HG02938 (cell line): ENCODE results near the gene IRAG1.
"Not testable (repeated sequence)": the region's sequence is repeated elsewhere in the genome, so short reads cannot be mapped to it uniquely, and the experiment has no call there.

Experiments used
- ATAC-seq: cut with Tn5 transposase; IDR thresholded peaks from one replicate; pipeline ENCODE4 v1.9.1; 2021; ENCODE audit warnings: mild to moderate bottlenecking, moderate library complexity; ENCODE audit not compliant: unreplicated experiment

The IRAG1 gene

GRCh38 chr11:10708131-10708530 lies 14.6 kb upstream of the IRAG1 start:
- no peak for ATAC-seq

- ATAC-seq: no peak
Observed at GRCh38 chr11:10701982-10702381, 8.4 kb upstream of the IRAG1 start.

DNA sequence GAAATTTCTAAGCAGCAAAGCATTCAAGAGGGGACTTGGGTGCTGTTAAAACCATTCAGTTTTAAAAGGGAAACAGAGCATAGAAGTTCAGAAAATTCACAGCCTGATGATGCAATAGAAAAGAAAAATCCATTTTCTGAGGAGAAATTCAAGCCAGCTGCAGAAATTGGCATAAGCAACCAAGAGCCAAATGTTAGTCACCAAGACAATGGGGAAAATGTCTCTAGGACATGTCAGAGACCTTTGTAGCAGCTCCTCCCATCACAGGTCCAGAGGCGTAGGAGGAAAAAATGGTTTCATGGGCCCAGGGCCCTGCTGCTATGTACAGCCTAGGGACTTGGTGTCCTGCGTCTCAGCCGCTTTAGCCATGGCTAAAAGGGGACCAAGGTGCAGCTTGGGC lies 5.5 kb upstream of the IRAG1 start:
- no peak for ATAC-seq

DNA sequence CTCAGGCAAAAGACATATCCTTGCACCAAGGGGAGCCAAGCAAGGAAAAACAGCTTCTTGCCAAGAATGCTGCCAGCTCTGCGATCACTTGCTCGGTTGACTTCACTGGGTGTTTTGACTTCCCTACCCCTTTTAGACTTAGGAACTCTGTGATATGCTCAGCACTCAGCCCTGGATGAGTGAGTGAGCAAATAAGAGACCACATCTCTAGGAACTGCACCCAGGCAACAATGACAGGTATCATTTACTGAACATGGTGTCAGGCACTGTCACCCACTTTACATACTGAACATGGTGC lies 3.7 kb upstream of the IRAG1 start:
- ATAC-seq: no peak

- ATAC-seq: no peak
Observed at GRCh38 chr11:10696468-10697322, 3.1 kb upstream of the IRAG1 start.

- ATAC-seq: no peak
Observed at GRCh38 chr11:10695833-10696232, 2.3 kb upstream of the IRAG1 start.

- ATAC-seq: no peak
Observed at GRCh38 chr11:10694486-10695239, 1.1 kb upstream of the IRAG1 start.

DNA sequence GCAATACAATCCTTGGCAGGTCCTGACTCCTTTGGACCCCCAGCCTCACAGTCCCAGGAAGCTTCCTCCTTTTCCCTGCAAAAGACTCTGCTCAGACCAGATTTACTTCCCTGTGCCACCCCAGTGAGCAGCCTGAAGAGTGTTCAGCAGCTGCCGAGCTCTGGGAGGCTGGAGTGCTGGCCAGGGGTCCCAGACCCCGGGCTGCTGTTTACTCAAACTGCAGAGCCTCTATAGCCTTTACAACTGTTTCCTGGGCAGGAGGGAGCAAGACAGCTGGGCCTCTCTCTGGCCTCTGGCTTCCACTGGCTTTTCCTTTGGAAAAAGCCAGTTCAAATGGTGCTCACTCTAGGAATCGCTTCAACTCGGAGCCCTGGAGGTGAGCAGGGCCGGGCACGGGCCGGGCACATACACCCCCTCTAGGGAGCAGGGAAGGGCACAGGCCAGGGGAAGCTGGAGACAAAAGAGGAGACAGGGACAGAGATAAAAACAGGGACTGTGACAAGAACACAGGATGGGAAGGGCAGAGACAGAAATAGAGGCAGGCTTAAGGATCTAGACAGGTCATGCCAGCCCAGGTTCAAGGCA lies 932 bp downstream of the IRAG1 start:
- no peak for ATAC-seq

DNA sequence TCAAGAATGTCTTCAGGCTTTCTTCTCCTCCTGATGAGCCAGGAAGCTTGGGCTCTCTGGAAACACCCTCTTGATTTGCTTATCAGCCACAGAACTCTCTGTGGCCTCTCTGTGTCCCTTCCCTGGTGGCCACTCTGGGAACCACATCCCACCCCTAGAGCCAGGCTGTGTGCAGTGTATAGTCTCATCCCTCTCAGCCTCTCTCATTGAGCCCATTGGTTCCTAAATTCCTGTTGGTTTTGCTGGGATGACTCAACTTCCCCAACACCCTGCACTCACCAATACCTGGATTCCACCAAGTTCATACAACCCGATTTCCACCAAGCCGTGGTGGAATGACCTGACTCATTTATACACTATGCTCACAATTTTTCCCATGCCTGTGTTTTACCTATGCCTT lies 5.2 kb downstream of the IRAG1 start:
- no peak for ATAC-seq

DNA sequence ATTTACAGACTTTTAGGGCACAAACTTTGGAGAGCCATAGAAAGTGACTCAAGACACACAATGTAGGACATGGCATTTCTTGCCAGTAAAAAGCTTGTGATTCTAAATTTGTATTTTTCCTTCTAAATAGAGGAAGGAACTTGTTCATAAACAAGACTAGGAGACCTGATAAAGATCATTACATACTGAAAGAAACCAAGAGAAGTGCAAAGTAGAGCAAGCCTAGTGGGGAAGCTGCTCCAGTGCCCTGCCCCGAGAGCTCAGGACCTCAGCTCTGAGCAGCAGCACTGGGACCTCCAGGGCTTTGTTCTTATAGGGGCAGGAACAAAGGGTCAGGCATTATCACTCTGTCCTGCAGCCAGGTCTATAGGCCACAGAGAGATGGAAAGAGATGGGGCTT lies 7.2 kb downstream of the IRAG1 start:
- no peak for ATAC-seq

GRCh38 chr11:10683429-10683828 lies 10.1 kb downstream of the IRAG1 start:
- ATAC-seq: no peak

GRCh38 chr11:10680956-10681487 lies 12.5 kb downstream of the IRAG1 start:
- no peak for ATAC-seq

DNA sequence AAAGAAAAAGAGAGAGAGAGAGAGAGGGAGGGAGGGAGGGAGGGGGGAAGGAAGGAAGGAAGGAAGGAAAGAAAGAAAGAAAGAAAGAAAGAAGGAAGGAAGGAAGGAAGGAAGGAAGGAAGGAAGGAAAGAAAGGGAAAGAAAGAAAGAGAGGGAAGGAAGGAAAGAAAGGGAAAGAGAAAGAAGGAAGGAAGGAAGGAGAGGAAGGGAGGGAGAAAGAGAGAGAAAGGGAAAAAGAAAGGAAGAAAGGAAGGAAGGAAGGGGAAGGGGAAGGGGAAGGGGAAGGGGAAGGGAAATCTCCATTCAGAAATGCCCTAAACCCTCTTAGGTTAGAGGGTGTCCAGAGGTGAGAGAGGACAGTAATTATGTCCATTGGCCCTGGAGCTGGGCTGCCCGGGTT lies 13.3 kb downstream of the IRAG1 start:
- ATAC-seq: not testable (repeated sequence)

- ATAC-seq: no peak
Observed at GRCh38 chr11:10679644-10680043, 13.9 kb downstream of the IRAG1 start.

- ATAC-seq: no peak
Observed at GRCh38 chr11:10678101-10678500, 15.5 kb downstream of the IRAG1 start.

GRCh38 chr11:10676919-10677318 lies 16.6 kb downstream of the IRAG1 start:
- ATAC-seq: no peak

DNA sequence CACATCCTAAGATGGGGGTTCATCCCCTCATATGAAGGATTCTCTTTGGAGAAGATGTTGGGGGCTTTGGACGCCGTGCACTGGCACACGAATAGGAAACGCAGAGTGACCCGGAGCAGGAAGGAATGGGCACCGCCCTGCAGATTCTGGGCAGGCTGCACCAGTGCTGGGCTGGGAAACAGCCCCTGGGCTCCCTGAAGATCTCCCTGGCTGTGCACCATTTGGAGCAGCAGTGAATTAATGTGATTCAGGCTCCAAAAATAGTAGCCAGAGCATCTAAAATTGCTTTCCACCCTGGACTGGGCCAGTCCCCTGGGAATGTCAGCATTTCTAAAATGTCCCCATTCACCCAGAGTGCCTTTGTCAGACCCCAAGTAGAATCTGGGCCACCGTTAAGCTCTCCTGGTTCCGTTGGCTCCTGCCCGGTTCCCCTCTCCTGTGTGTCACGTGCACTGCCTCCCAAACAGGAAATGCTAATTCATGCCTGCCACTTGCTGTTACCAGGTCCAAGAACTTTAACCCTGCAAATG lies 18.6 kb downstream of the IRAG1 start:
- ATAC-seq: no peak

- no peak for ATAC-seq
Observed at GRCh38 chr11:10674440-10674855, 19.1 kb downstream of the IRAG1 start.

DNA sequence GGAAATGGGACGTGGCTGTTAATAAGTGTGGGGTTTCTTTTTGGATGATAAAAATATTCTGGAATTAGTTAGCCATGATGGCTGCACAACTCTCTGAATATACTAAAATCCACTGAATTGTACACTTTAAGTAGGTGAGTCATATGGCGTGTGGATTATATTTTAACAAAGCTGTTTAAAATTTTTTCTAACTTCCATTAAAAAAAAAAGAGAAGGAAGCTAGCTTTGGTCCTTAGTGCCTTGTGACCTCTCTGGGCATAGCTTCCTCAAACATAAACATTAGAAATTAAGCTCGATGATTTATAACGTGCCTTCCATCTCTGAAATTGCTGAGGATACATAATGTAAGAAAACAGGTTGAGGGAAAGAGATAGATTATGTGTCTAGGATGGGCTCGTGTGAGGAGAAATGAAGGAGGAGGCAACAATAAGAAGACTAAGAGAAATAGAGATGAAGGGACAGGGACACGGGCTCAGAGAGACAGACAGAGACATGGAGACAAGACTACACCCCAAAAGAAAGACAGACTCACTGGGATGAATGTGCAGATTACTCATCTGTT lies 20.0 kb downstream of the IRAG1 start:
- no peak for ATAC-seq

GRCh38 chr11:10670099-10670498 lies 23.5 kb downstream of the IRAG1 start:
- ATAC-seq: no peak
